ENCODE data around the gene FOXO1. TPM values are rescaled to one million over a fixed set of nuclear protein-coding genes. Genes with fewer than 3 reads are reported as not detected.

Gene FOXO1
- total RNA-seq, 1 donor from 2014 or later = 19.9 TPM

GRCh38 chr13:40591091-40591490 lies 75.3 kb downstream of the FOXO1 start:
- H3K4me1 ChIP-seq = peaks cover 50% of the 10 kb centered on the region
- intact Hi-C loops (cut with DNase I) = loop anchor here (10.0 kb wide), 1 partner anchor 74 kb away; the partner anchor contains the start of gene FOXO1
- no peaks in the 10 kb centered on the region for H3K36me3 ChIP-seq
- no peaks in the 10 kb centered on the region for H3K27me3 ChIP-seq (ENCODE audit: low read depth)
- TF ChIP-seq CTCF (IDR thresholded peaks at IDR 0.05) = no peak
- DNase-seq (no peak), ATAC-seq (no peak)
- H3K9me3 ChIP-seq = no peaks in the 10 kb centered on the region
- H3K4me3 ChIP-seq = no peak overlapping the region
- H3K27ac ChIP-seq = no peak overlapping the region

- no peak for TF ChIP-seq CTCF (IDR thresholded peaks at IDR 0.05)
- no peak overlapping the region for H3K4me3 ChIP-seq
- no peaks in the 10 kb centered on the region for H3K9me3 ChIP-seq
- intact Hi-C loops (cut with DNase I) = loop anchor here (10.0 kb wide), 1 partner anchor 75 kb away; the partner anchor contains the start of gene FOXO1
- no peaks in the 10 kb centered on the region for H3K36me3 ChIP-seq
- DNase-seq (no peak), ATAC-seq (no peak)
- no peaks in the 10 kb centered on the region for H3K27me3 ChIP-seq (ENCODE audit: low read depth)
- H3K27ac ChIP-seq = peak overlapping the region; percentile 16
- H3K4me1 ChIP-seq = peaks cover 58% of the 10 kb centered on the region
Observed at GRCh38 chr13:40590112-40590862, 76.2 kb downstream of the FOXO1 start.

DNA sequence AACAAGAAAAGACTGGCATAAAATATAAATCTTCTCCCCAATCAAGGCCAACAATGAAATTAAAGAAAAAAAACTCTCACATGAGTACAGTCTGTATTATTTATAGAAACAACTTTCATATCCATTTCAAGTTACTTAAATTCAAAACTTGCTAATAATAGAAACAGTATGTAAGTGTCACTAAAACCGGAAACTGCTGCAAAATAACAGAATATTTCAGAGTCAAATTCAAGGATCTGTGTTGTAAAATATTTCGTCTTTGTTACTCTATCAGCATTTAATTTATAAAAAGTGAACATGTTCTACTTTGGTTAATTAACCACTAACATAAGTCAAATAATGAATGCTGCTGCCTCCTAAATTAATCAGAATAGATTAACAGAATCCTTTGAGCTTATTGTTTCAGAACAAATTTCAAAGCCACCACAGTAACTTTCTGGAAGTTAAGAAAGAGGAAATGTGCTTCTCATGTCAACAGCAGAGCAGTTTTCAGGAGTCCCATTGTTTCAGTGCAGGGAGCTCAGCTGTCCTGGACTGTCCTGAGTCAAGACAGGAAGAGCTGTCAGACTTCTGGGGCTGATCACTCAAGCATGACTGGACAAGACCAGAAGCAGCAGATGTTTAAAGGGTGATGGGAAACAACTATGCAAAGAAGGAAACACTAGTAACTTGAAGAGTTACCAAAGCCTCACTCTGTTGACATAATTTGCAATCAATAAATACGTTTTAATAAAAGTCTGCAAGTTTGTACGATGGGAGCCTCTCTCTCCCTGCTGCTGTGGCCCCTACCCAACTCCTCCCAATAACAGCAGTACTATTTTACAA lies 76.9 kb downstream of the FOXO1 start:
- no peak for TF ChIP-seq CTCF (IDR thresholded peaks at IDR 0.05)
- no peak overlapping the region for H3K4me3 ChIP-seq
- H3K36me3 ChIP-seq = no peaks in the 10 kb centered on the region
- peak overlapping the region; percentile 16 for H3K27ac ChIP-seq
- DNase-seq (no peak), ATAC-seq (peak; percentile 75 to 91)
- peaks cover 62% of the 10 kb centered on the region for H3K4me1 ChIP-seq
- no peaks in the 10 kb centered on the region for H3K27me3 ChIP-seq (ENCODE audit: low read depth)
- H3K9me3 ChIP-seq = no peaks in the 10 kb centered on the region
- intact Hi-C loops (cut with DNase I) = loop anchor here (10.0 kb wide), 1 partner anchor 75 kb away; the partner anchor contains the start of gene FOXO1

DNA sequence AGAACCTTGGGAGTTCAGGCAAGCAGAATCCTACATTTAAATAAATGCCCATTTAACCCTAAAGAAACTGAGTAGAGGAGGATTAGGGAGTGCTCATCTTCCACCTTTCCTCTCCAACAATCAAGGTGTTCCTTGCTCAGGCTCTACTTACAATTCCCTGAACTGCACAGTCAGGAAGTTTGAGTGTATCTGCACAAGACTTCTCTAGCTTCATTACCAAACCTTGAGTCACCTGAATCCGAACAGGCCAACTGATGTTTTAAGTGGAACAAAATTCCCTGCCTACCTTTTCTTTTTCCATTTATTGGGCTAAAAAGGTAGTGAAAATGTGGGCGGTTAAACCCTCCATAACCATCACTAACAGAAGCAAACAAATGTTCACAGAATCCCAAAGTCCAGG lies 78.3 kb downstream of the FOXO1 start:
- no peak overlapping the region for H3K4me3 ChIP-seq
- H3K36me3 ChIP-seq = no peaks in the 10 kb centered on the region
- DNase-seq (no peak), ATAC-seq (no peak)
- peaks cover 62% of the 10 kb centered on the region for H3K4me1 ChIP-seq
- H3K27ac ChIP-seq = no peak overlapping the region
- no peak for TF ChIP-seq CTCF (IDR thresholded peaks at IDR 0.05)
- H3K9me3 ChIP-seq = peaks cover 7% of the 10 kb centered on the region
- intact Hi-C loops (cut with DNase I) = no loop called here
- no peaks in the 10 kb centered on the region for H3K27me3 ChIP-seq (ENCODE audit: low read depth)

DNA sequence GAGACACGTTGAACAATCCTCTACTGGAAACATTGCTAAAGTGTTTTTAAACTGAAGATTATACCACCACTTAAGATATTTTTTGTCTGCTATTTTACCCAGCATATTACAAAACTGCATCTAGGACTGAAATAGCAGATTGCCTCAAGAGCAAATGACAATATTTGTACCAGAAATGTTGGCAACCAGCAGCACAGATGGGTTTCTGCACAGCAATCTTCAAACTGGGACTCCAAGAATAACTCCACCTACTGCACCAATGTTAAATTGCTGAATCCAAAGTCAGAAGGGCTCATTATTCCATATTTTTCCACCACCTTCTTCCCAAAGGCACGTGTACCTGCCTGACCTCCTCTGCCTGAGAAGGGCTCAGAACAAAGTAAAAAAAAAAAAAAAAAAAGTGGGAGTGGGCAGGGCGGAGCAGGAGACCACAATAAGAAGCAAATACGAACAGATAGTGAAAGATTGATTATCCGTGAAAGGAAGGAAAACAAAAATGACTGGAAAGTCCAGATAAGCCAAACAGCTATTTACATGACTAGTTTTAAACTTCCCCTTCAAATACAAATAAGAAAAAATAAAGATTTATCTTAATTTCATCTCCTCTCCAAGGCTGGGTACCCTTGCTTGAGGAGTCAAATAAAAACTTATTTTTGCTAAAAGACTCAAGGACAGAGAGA lies 79.4 kb downstream of the FOXO1 start:
- Histone ChIP-seq H3K36me3 (no peaks in the 10 kb centered on the region), H3K4me3 (no peak overlapping the region), H3K27me3 (ENCODE audit: low read depth) (no peaks in the 10 kb centered on the region), H3K27ac (no peak overlapping the region), H3K9me3 (peaks cover 13% of the 10 kb centered on the region), H3K4me1 (peaks cover 62% of the 10 kb centered on the region)
- ATAC-seq = no peak
- DNase-seq = no peak
- intact Hi-C loops (cut with DNase I) = no loop called here
- TF ChIP-seq CTCF (IDR thresholded peaks at IDR 0.05) = no peak
